IPS-20b (cell line): Measurements from ENCODE around the gene ULK3.
"Not testable (repeated sequence)": the region's sequence is repeated elsewhere in the genome, so short reads cannot be mapped to it uniquely, and the experiment has no call there.

ENCODE experiments used
- H3K27ac ChIP-seq: one replicate; pipeline ENCODE4 v1.5.1; 2013; ENCODE audit warnings: low read length
- H3K27me3 ChIP-seq: 2 replicates; pipeline ENCODE4 v1.6.1; 2013; ENCODE audit warnings: mild to moderate bottlenecking, low read length, inconsistent platforms; ENCODE audit not compliant: insufficient read depth
- H3K36me3 ChIP-seq: 2 replicates; pipeline ENCODE4 v1.6.1; 2013; ENCODE audit warnings: low read depth, mild to moderate bottlenecking, inconsistent platforms, low read length, moderate library complexity; ENCODE audit not compliant: insufficient read depth
- H3K4me1 ChIP-seq: 2 replicates; pipeline ENCODE4 v1.6.1; 2013; ENCODE audit warnings: mild to moderate bottlenecking, control low read depth, inconsistent platforms, low read length, moderate library complexity; ENCODE audit not compliant: insufficient read depth
- H3K4me3 ChIP-seq: 2 replicates; pipeline ENCODE4 v1.5.1; 2013; ENCODE audit warnings: mild to moderate bottlenecking, low read length, inconsistent platforms
- H3K9ac ChIP-seq: 2 replicates; pipeline ENCODE4 v1.6.1; 2013; ENCODE audit warnings: low read depth, mild to moderate bottlenecking, inconsistent platforms, low read length, moderate library complexity
- H3K9me3 ChIP-seq: 2 replicates; pipeline ENCODE4 v1.6.1; 2013; ENCODE audit warnings: mild to moderate bottlenecking, low read depth, low read length, inconsistent platforms; ENCODE audit not compliant: insufficient read depth

The ULK3 gene, protein sequence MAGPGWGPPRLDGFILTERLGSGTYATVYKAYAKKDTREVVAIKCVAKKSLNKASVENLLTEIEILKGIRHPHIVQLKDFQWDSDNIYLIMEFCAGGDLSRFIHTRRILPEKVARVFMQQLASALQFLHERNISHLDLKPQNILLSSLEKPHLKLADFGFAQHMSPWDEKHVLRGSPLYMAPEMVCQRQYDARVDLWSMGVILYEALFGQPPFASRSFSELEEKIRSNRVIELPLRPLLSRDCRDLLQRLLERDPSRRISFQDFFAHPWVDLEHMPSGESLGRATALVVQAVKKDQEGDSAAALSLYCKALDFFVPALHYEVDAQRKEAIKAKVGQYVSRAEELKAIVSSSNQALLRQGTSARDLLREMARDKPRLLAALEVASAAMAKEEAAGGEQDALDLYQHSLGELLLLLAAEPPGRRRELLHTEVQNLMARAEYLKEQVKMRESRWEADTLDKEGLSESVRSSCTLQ

DNA sequence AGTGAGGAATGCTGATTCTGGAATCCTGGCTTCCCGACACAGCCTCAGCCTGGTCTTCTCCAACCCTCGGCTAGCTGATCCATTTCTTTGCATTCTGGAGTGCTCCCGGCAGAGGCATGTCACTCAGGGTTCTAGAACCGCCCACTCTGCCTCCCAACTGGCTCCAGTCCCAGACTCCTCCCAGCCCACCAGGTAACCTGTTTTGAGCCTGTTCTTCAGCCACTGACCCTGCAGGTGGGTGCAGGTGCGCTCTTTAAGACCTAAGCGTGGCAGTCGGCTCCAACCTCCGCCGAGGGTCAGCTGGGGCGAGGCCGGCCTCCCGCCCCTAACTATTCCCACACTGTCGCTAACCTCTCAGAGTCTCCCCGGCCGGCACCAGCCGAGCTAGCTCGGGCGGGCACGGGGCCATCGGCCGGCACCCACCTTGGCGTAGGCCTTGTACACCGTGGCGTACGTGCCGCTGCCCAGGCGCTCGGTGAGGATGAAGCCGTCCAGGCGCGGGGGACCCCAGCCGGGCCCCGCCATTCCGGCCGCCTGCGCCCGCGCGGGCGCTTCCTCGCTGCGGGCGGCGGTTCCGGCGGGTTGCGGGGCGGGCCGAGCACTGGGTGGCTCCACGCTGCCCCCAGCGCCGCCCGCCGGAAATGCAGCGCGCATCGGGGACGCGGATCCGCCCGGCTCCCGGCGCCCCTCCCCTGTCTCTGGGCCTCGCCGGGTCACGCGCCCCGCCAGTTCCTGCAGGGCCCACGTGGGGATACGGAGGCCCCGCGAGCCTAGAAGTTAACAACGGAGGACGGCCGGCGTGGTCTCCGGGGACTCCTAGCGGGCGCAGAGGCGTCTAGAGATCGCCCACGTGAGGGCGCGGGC lies at the start of gene ULK3:
Gene ULK3, minus strand, starts transcription at position 576 of the 864 bp plus-strand sequence. Its CDS starts 51 bp downstream, at position 525.
- Histone ChIP-seq H3K27ac (peak within 1 kb of the TSS; percentile 49), H3K9me3 (no peaks in the 10 kb centered on the region), H3K9ac (peak within 1 kb of the TSS; percentile 94), H3K36me3 (peaks cover 17% of the 10 kb centered on the region; the same call in 1 of the 2 replicates), H3K4me3 (peak within 1 kb of the TSS; percentile 83), H3K4me1 (peaks cover 3% of the 10 kb centered on the region; the same call in 1 of the 2 replicates), H3K27me3 (no peaks in the 10 kb centered on the region)

DNA sequence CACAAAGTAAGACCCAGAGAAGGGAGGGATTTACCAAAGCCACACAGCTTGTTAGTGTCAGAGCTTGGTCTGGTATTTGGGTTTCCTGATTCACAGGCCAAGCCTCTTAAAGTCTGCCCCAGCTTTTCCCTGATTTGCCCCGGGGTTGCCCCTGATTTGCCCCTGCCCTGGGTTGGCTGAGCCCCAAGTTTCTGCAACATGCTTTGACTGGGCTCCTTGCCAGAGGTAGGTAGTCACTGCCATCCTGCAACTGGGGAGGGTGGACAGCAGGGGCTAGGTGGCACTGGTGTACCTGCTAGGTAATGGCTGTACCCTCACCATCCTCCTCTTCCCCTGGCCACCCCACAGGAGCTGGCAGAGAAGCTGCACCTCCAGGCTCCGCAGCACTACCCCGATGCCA lies 49.4 kb upstream of the ULK3 start:
- no peak overlapping the region for H3K9ac ChIP-seq
- no peaks in the 10 kb centered on the region; the same call in 1 of the 2 replicates for H3K27me3 ChIP-seq
- no peak overlapping the region for H3K4me3 ChIP-seq
- H3K36me3 ChIP-seq = peaks cover 36% of the 10 kb centered on the region
- no peak overlapping the region for H3K27ac ChIP-seq
- no peaks in the 10 kb centered on the region for H3K9me3 ChIP-seq
- H3K4me1 ChIP-seq = no peaks in the 10 kb centered on the region

DNA sequence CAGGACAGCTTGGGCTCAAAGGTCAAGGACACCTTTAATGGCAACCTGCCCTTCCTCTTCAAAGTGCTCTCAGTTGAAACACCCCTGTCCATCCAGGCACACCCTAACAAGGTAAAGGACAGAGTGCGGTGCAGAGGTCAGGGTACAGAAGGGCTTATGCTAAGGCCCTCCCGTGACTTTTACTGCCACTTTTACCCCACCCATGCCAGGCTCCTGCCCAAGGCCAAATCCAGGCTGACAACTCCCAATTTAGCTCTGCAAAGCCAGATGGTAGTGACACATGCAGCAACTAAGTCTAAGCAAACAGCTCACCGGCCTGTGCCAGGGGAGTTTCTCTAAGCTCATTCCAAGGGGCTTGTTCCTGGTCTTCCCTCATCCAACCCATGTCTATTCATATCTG lies 48.5 kb upstream of the ULK3 start:
- H3K27ac ChIP-seq = no peak overlapping the region
- no peaks in the 10 kb centered on the region; the same call in 1 of the 2 replicates for H3K27me3 ChIP-seq
- H3K36me3 ChIP-seq = peaks cover 28% of the 10 kb centered on the region
- H3K9ac ChIP-seq = no peak overlapping the region
- no peaks in the 10 kb centered on the region for H3K4me1 ChIP-seq
- no peak overlapping the region for H3K4me3 ChIP-seq
- H3K9me3 ChIP-seq = no peaks in the 10 kb centered on the region

DNA sequence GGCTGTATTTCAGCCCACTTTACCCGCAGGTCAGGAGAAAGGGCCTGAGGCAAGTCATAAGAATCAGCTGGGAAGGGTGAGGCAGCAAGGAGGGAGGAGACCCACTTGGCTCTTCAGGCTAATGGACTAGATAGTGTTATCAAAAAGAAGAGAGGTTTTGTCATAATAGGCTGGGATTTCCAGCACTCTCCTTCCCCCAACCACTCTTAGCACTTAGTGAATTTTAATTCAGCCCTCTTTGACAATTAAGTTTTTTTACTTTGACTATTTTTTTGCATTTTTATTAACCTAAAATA lies 47.7 kb upstream of the ULK3 start:
- Histone ChIP-seq H3K4me3 (peak overlapping the region; percentile 89), H3K27me3 (no peaks in the 10 kb centered on the region; the same call in 1 of the 2 replicates), H3K36me3 (peaks cover 24% of the 10 kb centered on the region), H3K27ac (no peak overlapping the region), H3K9ac (peak overlapping the region; percentile 85; the same call in 1 of the 2 replicates), H3K9me3 (no peaks in the 10 kb centered on the region), H3K4me1 (no peaks in the 10 kb centered on the region)

DNA sequence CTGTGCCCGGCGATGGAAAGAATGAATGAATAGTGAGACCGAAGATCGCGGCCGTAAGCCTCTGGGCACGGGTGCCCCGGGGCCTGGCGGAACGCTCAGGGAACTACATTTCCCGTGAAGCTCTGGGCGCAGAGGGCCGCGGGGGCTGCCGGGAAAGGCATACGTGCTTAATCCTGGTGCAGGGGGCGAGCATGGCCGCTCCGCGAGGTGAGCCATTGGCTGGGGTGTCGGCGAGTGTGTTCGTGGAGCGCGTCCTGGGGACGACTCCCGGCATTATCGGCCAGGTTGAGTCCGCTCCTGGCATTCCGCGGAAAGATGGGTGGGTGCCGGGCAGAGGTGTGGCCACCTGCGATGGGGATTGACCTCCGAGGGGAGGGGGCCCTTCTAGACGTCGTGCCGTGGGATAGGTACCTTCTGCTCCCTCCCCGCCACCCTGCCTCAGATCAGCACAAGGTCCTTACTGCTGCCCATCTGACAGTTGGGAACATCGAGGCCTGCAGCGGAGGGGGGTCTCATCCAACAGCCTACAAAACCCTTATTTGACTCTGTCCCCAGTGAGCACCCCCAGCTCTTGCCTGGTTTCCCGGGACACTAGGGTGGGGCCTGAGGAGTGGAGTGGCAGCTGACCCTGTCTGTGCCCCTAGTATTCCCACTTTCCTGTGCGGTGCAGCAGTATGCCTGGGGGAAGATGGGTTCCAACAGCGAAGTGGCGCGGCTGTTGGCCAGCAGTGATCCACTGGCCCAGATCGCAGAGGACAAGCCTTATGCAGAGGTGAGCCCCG lies 47.1 kb upstream of the ULK3 start, which contains the start of gene MPI:
Gene MPI, plus strand, starts transcription at position 160 of the 782 bp plus-strand sequence. Its CDS starts 32 bp downstream, at position 192.
- Histone ChIP-seq H3K4me1 (no peaks in the 10 kb centered on the region), H3K27me3 (no peaks in the 10 kb centered on the region; the same call in 1 of the 2 replicates), H3K36me3 (peaks cover 24% of the 10 kb centered on the region), H3K4me3 (peak within 1 kb of the TSS; percentile 89), H3K27ac (peak within 1 kb of the TSS; percentile 13), H3K9ac (peak within 1 kb of the TSS; percentile 85), H3K9me3 (no peaks in the 10 kb centered on the region)

DNA sequence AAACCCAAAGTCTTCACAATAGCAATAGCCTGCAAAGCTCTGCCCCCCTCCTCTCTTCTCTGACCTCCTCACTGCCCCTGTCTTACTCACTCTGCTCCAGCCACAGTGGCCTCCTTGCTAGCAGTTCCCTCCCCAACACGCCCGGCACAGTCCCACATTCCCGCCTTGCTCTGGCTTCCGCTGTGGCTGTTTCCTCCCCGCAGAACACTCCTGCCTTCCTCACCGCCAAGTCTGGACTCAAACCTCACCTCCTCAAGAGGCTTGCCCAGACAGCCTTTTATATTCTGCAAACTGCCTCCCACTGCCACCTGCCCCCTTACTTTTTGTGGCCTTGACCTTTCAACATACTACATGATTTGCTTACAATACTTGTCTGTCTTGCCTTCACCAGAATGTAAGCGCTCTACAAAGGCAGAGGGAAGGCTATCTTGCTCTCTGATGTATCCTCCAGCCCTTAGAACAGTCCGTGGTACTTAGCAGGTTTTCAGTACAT lies 46.5 kb upstream of the ULK3 start:
- Histone ChIP-seq H3K36me3 (peaks cover 24% of the 10 kb centered on the region), H3K9ac (peak overlapping the region; percentile 85; the same call in 1 of the 2 replicates), H3K9me3 (no peaks in the 10 kb centered on the region), H3K4me3 (peak overlapping the region; percentile 89), H3K27me3 (no peaks in the 10 kb centered on the region; the same call in 1 of the 2 replicates), H3K4me1 (no peaks in the 10 kb centered on the region), H3K27ac (no peak overlapping the region)

DNA sequence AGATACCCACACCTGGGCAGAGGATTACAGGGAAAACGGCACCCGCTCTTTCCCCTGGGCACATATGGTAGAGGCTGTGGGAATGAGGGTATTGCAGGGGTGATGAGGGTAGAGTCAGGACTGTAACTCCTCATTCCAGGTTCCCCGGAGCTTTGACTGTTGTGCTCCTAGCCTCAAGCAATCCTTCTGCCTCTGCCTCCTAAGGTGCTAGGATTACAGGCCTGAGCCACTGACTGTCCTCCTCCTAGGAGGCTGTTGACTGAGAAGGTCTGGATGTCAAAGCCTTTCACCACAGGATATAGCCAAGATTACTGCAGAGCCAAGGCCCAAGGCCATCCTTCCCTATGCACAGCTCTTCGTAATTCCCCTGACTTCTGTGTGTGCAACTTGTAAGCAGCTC lies 45.8 kb upstream of the ULK3 start:
- Histone ChIP-seq H3K27ac (no peak overlapping the region), H3K9ac (no peak overlapping the region), H3K9me3 (no peaks in the 10 kb centered on the region), H3K4me1 (no peaks in the 10 kb centered on the region), H3K36me3 (peaks cover 24% of the 10 kb centered on the region), H3K4me3 (no peak overlapping the region), H3K27me3 (no peaks in the 10 kb centered on the region; the same call in 1 of the 2 replicates)

DNA sequence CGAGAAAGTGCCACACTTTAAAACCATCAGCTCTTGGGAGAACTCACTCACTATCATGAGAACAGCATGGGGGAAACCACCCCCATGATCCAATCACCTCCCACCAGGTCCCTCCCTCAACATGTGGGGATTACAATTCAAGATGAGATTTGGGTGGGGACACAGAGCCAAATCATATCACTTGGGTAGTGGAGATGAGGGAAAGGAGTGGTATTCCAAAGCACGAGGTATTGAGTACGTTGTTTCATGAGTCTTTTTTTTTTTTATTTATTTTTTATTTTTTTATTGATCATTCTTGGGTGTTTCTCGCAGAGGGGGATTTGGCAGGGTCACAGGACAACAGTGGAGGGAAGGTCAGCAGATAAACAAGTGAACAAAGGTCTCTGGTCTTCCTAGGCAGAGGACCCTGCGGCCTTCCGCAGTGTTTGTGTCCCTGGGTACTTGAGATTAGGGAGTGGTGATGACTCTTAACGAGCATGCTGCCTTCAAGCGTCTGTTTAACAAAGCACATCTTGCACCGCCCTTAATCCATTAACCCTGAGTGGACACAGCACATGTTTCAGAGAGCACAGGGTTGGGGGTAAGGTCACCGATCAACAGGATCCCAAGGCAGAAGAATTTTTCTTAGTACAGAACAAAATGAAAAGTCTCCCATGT lies 44.7 kb upstream of the ULK3 start:
- not testable (repeated sequence) for H3K27ac ChIP-seq, H3K9me3 ChIP-seq, H3K9ac ChIP-seq, H3K4me1 ChIP-seq, H3K4me3 ChIP-seq, H3K27me3 ChIP-seq
- peaks cover 13% of the 10 kb centered on the region; the same call in 1 of the 2 replicates for H3K36me3 ChIP-seq

DNA sequence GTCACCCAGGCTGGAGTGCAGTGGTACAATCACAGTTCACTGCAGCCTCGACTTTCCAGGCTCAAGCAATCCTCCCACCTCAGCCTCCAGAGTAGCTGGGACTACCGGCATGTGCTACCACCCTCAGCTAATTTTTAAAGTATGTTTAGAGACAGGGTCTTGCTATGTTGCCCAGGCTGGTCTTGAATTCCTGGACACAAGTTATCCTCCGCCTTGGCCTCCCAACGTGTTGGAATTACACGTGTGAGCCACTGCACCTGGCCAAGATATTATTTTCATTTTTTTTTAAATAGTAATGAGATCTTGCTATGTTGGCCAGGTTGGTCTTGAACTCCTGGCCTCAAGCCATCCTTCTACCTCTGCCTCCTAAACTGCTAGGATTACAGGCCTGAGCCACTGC lies 42.5 kb upstream of the ULK3 start:
- H3K9me3 ChIP-seq = peaks cover 4% of the 10 kb centered on the region
- no peaks in the 10 kb centered on the region for H3K4me1 ChIP-seq
- no peaks in the 10 kb centered on the region for H3K36me3 ChIP-seq
- no peak overlapping the region for H3K9ac ChIP-seq
- H3K4me3 ChIP-seq = no peak overlapping the region
- no peak overlapping the region for H3K27ac ChIP-seq
- H3K27me3 ChIP-seq = no peaks in the 10 kb centered on the region; the same call in 1 of the 2 replicates

DNA sequence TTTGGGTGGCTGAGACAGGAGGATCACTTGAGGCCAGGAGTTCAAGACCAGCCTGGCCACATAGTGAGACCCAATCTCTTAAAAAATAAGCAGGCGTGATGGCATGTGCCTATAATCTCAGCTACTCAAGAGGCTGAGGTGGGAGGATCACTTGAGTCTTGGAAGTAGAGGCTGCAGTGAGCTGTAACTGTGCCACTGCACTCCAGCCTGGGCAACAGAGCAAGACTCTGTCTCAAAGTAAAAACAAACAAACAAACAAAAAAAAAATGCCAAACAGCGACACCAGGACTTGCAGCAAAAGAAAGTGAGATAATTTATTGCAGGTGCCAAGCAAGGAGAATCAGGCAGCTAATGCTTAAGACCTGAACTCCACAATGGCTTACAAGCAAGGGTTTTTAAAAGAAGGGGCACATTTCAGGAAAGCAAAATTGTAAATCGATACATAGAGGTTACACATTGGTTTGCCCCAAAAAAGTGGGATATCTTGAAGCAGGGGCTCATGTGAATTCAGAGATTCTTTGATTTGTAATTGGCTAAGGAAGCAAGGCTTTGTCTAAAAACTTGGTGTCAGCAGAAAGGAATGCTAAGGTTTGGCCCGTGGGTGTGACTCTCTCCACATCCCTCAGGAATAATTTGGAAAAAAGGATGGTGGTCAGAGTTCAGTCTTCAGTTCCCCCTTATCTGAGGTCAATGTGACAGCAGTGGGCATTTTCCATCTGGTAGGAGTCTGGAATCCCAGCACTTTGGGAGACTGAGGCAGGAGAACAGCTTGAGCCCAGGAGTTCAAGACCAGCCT lies 41.7 kb upstream of the ULK3 start:
- peaks cover 4% of the 10 kb centered on the region for H3K9me3 ChIP-seq
- H3K36me3 ChIP-seq = no peaks in the 10 kb centered on the region
- no peak overlapping the region for H3K9ac ChIP-seq
- no peak overlapping the region for H3K27ac ChIP-seq
- no peaks in the 10 kb centered on the region for H3K4me1 ChIP-seq
- no peak overlapping the region for H3K4me3 ChIP-seq
- H3K27me3 ChIP-seq = no peaks in the 10 kb centered on the region; the same call in 1 of the 2 replicates
